8988T (cell line): ENCODE data around the gene RERE.
"Not testable (repeated sequence)": the region's sequence is repeated elsewhere in the genome, so short reads cannot be mapped to it uniquely, and the experiment has no call there.

Source experiments
- DNase-seq: peaks from one replicate; pipeline ENCODE4 v3.0.0; 2011

RERE gene

DNA sequence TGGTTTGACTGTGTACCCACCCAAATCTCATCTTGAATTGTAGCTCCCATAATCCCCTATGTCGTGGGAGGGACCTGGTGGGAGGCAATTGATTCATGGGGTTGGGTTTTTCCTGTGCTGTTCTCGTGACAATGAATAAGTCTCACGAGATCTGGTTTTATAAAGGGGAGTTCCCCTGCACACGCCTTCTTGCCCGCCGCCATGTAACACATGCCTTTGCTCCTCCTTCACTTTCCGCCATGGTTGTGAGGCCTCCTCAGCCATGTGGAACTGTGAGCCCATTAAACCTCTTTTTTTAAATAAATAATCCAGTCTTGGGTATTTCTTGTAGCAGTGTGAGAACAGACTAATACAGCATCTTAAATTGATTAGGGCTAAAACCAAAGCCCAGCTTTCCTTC, 22.6 kb upstream of the RERE start:
- DNase-seq = no peak

DNA sequence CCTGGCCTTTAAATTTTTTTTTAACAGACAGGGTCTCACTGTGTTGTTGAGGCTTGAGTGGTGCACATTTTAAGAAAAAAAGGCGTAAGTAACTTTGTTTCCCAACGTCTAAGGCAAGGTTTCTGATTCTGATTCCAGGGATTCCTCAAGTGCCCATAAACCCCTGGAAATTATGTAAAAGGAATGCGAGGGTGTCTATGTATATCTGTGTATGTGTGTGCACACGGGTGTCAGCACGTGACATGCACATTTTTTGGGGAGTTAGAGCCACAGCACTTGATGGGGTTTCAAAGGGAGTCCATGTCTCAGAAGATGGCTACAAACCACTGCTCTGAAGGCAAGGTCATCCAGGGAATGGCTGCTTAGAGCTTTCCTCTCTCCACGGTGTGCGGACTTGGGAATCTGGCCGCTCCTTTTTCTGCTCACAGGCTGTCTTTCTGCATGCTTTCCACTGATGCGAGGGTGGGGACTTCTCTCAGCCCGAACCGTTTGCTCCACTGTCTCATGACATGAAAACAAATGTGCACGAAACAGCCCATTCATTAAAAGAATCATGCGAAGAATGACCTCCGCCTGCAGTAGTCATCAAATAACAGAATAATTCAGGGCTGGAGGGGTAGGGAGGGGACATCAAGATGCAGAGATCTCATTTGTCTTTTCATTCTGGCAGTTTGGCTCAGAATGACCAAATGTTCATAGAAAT, 18.7 kb upstream of the RERE start:
- DNase-seq = no peak

DNA sequence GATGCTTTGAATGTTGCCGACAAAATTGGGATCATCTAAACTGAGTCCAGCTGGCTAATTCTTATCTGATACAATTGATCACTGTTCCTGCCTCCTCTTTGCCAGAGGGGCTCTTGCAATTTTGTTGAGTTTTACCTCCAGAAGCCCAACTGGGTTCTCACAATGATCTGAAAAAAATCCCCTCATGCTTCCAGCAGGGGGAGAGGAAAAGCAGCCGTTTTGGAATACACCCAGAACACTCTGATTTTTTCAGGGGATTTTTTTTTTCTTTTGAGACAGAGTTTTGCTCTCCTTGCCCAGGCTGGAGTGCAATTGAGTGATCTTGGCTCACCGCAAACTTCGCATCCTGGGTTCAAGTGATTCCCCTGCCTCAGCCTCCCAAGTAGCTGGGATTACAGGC, 13.9 kb upstream of the RERE start:
- no peak for DNase-seq

GRCh38 chr1:8830732-8831131, 13.3 kb upstream of the RERE start:
- DNase-seq = not testable (repeated sequence)

DNA sequence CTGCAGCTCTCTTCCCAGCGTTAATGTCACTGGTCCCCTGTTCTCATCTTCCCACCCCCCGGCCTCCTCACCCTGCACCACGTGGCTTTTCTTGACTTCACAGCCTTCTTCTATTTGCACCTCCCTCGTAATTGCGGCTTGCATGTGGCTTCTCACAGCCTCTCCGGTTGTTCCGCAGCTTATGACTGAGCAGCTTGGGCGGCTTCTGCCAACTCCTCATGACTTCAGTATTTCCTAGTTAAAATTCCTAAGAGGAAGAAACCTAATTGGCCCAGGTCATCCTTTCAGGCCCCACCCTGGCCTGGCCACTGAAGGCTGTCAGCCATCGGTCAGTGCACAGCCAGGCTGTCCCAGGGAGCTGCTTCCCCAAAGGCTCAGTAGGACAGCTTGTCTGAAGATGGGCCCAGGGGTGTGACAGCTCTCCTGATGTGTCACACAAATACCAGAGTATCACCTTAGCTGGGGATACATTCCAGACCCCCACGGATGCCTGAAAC, 8.6 kb upstream of the RERE start:
- DNase-seq = no peak

DNA sequence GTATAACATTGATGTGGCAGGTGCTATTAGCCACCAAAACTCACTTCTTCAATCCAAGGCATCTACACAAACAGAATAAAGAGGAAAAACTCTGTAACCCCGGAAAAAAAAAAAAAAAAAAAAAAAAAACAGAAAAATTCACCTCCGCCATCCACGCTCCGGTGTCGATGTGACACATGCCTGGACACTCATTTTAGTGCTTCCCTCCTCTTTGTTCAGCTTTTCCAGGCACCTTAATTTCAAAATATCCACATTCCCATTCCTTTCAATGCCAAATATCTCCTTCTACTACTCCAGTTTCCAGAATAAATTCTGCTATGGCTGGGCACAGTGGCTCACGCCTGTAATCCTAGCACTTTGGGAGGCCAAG, 5.8 kb upstream of the RERE start:
- no peak for DNase-seq

GRCh38 chr1:8822373-8823294, 5.2 kb upstream of the RERE start:
- no peak for DNase-seq

DNA sequence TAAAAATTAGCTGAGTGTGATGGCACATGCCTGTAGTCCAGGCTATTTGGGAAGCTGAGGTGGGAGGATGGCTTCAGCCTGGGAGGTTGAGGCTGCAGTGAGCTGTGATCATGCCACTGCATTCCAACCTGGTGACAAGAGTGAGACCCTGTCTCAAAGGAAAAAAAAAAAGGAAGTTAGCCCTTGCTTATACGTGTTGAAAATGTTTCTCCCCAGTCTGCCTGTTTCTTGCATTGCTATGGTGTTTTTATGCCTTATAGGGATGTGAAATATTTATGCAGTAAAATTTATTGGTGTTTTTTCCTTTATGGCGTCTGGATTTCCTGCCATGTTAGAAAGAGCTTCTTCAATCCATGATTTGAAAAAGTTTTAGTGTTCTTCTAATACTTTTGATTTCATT, 3.6 kb upstream of the RERE start:
- no peak for DNase-seq

GRCh38 chr1:8818789-8819188, 1.3 kb upstream of the RERE start:
- not testable (repeated sequence) for DNase-seq

DNA sequence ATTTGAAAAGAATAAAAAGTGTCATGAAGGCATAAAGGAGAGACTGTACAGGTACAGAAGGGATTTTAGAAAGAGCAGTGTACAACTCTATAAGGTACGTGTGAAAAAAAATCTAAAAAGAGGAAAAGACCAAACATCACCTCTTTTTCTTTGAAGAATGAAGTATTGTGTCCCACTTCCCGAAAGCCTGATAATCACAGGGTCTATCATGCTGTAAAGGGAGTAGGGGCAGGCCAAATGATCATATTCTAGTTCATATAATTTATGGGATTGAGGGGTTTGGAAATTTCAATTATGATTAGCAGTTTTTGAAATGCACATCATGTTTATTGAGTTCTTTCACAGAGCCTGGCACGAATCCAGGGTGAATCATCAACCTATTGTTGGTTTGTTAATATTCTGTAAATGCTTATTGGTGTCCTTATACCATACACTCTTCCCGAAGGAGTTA, 910 bp upstream of the RERE start:
- DNase-seq = no peak

DNA sequence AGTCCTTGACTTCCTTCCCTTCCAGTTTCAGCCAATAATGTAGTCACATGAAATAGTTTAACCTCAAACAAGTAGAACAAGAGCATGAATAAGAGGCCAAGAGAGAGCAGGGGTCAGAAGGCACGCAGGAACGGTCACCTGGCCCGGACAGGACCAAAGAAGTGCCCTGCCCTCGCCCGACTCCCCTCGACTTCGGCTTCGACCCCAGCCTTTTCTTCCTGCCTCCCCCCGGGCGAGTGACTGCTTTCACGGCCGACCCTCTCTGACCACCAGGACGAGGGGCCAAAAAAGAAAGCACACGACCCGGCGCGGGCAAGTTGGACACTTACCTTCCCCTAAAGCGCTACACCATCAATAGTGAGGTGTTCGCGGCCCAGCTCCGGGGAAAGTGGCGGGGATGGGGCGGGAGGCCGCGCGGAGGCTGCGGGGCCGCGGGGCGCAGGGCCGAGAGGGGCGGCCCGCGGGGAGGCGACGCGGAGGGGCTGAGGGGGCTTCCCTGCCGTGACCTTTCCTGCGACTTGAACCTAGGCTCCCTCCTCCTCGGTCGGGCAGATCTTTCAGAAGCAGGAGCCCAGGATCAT, 519 bp downstream of the RERE start:
- no peak for DNase-seq

- DNase-seq = no peak
These were observed 1.2 kb downstream of the RERE start for GRCh38 chr1:8816264-8816663.

DNA sequence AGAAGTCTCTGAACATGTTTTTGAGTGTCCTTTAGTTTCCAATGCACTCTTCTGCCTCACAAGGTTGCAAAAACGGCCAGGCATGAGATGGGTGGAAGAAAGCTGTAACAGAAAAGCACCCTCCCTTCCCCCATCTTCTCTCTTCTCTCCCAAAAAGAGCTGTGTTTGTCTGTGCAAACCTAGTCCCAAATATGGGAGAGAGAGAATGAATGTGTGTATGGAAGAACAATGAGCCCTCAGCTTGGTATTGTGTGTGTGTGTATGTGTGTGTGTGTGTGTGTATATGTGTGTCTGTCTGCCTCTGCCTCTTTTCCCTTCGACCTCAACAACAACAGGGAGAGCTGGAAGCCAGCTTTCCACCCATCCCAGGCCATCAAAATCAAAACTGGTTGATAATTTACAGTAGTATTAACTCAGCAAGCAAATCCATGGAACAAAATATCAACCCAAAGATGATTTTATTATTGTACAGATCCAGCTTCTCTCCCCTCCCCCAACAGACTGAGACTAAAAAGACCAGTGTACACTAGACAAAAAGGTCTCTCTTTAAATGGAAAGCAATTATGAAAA, 1.8 kb downstream of the RERE start:
- no peak for DNase-seq

DNA sequence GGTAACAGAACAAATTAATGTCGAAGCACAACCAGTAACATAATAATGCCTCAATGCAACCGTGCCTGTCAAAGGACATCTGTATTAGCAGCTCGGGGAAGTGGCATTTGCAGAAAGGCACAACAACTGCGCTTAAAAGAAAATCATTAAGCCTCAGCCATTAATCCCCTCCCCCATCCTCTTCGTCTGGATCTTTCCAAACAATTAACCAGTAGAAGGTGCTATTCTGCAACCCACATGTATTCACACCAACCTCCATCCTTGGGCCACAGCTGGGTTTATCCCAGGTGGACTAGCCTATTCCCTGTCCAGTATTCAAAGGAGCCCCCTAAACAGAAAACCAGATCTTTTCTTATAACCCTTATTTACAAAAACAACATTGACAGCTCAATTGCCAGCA, 2.6 kb downstream of the RERE start:
- no peak for DNase-seq

- no peak for DNase-seq
These were observed 3.4 kb downstream of the RERE start for GRCh38 chr1:8813991-8814390.

DNA sequence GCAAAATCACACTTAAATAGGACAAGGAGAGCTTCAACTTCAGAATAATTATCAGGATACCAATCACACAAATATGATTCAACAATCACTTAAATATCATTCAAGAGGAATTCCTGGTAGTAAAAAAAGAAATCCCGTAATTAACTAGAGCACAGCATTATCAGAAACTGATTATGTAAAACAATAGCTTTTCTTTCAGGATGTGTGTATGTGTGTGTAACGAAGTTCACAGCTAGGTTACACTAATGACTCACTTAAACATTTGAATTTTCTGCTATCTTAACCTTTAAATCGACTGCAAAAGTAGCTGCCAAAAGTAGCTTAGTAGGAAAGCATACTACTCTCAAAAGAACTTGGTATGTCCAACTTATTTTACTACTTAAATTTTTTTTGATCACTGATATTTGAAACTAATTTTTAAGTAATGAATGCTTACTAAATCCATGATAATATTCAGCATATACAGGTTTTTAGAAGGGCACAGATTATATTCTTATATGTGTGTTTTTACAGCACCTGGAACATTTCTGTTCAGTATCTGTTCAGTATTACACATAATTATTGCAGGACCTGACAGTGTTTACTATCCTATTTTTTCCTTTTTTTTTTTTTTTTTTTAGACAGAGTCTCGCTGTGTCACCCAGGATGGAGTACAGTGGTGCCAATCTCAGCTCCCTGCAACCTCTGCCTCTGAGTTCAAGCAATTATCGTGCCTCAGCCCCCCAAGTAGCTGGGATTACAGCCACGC, 4.2 kb downstream of the RERE start:
- DNase-seq = no peak

DNA sequence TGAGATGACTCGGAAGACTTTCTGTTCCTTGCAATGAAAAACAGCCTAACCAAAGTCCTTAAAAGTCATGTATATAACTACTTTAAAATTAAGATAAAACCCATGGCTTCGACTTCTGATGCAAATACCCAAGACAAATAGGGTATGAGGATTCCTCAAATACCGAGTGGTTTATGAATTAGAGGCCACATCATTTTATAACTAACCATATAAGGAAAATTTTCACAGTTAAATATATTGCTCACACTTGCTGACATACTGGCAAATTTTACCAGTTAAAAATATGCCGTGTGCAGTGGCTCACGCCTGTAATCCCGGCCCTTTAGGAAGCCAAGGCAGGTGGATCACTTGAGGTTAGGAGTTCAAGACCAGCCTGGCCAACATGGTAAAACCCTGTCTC, 5.4 kb downstream of the RERE start:
- DNase-seq = no peak

- DNase-seq = no peak
These were observed 6.5 kb downstream of the RERE start for GRCh38 chr1:8810987-8811386.

DNA sequence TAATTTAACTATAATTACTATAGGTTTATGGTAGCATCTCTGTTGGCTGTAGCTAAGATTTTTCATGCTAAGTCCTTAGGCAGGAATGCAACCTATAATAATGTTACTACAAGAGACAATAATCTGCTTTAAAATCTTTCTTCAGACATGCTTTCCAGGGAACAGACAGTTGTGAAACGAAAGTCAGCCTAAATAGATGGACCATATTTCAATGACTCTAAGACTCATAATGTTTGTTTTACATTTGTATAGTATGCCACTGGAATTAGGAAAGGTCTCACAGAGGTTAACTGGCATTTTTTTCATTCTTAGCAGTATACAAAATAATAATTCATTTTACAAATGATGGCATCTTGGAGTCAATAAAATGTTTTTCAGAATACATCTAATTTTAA, 8.1 kb downstream of the RERE start:
- DNase-seq = no peak

DNA sequence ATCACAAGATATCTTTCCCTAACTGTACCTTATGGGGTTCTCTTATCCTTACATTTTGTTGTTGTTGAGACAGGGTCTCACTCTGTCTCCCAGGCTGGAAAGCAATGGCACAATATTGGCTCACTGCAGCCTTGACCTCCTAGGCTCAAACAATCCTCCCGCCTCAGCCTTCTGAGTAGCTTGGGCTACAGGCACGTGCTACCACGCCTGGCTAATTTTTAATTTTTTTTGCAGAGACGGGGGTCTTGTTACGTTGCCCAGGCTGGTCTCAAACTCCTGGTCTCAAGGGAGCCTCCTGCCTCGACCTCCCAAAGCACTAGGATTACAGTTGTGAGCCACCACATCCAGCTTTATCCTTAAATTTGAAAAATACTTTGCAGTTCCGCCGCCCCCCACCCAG, 10.4 kb downstream of the RERE start:
- DNase-seq = no peak

GRCh38 chr1:8800416-8800815, 17.0 kb downstream of the RERE start:
- DNase-seq = no peak

DNA sequence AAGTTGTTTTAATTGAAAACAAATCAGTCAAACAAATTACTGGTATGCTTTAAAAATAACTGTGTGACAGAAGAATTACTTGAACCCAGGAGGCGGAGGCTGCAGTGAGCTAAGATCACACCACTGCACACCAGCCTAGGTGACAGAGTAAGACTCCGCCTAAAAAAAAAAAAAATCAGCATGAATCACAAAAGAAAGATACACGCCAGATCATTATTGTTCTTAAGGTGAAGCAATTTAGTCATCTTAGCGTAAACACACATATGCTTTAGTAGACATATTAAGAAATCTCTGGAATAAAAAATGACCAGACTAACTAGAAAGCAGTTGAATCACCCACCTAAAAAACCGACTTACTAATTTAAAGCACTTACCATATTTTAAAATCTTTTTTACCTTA, 20.2 kb downstream of the RERE start:
- DNase-seq = no peak

DNA sequence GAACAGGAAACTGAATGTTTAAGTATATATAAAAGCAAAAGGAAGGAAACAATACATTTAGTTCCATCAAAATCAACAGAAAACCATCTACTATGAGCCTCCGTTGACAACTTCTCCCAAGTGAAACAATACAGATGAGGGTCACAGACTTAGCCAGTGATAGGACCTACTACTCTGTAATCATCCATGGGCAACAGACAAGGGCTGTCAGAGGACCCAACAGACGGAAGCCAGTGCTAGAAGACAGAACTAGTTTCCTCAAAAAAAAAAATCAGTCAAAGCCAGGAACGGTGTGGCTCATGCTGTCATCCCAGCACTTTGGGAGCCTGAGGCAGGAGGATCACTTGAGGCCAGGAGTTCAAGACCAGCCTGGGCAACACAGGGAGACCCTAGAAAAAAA, 20.6 kb downstream of the RERE start:
- no peak for DNase-seq
